Right atrium auricular region (tissue), 2 donors: ENCODE measurements around the gene CNTNAP2. TPM values are rescaled to one million over a fixed set of nuclear protein-coding genes. Genes with fewer than 3 reads are reported as not detected.

Source experiments
- DNase-seq: peaks from one replicate; pipeline ENCODE4 v3.0.0-alpha.2; 2019; ENCODE audit warnings: low spot score
- H3K27ac ChIP-seq, 2 donors: fragments of 200-600 bp; sonication (generic); 1 replicate in 1 of 2; 2 replicates in 1 of 2; pipeline ENCODE4 v1.5.1; 2016 to 2019
- H3K27me3 ChIP-seq, 2 donors: fragments of 200-600 bp; sonication (generic); one replicate each; pipeline versions ENCODE4 v1.5.1 to v1.6.0; 2017 to 2019
- H3K36me3 ChIP-seq: fragments of 200-600 bp; sonication (generic); one replicate; pipeline ENCODE4 v1.5.1; 2016
- H3K4me1 ChIP-seq, 2 donors: fragments of 200-600 bp; sonication (generic); one replicate each; pipeline versions ENCODE4 v1.5.1 to v1.6.0; 2017 to 2019
- H3K4me3 ChIP-seq, 2 donors: fragments of 200-600 bp; sonication (generic); 1 replicate in 1 of 2; 2 replicates in 1 of 2; pipeline ENCODE4 v1.5.1; 2017 to 2019; ENCODE audit warnings: mild to moderate bottlenecking in 1 of 2, moderate library complexity in 1 of 2
- H3K9me3 ChIP-seq, 2 donors: fragments of 200-600 bp; sonication (generic); one replicate each; pipeline ENCODE4 v1.5.1; 2019
- total RNA-seq, 2 donors: library from RNA; depleted of rRNA; stranded (reverse); fragments of >200 nt; gene quantifications; one replicate each; pipeline ENCODE4 v1.1.0, GENCODE V29; 2016
- TF ChIP-seq, protein P1 (sequence below), 2 donors: fragments of 200-600 bp; sonication (generic); IDR thresholded peaks; one replicate each; pipeline ENCODE4 v1.5.1; 2019; ENCODE audit warnings: antibody characterized with exemption in 2 of 2

CNTNAP2 gene
- total RNA-seq, 2 donors from 2014 or later, result 1.1 to 1.7 TPM

DNA sequence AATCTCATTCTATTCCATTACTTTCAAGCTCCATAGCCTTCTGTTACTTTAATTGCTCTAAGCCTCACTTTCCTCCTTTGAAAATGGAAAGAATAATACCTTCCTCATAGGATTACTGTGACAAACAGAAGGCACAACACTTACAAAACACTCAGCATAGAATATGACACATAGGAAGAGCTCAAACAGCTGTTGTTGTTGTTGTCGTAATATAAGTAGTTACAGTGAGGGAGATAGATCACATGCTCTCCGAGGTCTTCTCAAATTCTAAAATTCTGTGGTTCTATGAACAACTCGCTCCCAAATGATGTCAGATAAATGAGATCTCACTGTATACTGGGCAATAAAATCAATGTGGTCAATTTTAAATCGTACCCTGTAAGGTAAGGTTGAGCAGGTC lies 1424.7 kb downstream of the CNTNAP2 start:
- Histone ChIP-seq H3K9me3 (no peaks in the 10 kb centered on the region), H3K27ac (no peak overlapping the region), H3K4me3 (no peak overlapping the region), H3K27me3 (no peaks in the 10 kb centered on the region), H3K4me1 (no peaks in the 10 kb centered on the region), H3K36me3 (no peaks in the 10 kb centered on the region)
- no peak for DNase-seq
- TF ChIP-seq, protein P1, sequence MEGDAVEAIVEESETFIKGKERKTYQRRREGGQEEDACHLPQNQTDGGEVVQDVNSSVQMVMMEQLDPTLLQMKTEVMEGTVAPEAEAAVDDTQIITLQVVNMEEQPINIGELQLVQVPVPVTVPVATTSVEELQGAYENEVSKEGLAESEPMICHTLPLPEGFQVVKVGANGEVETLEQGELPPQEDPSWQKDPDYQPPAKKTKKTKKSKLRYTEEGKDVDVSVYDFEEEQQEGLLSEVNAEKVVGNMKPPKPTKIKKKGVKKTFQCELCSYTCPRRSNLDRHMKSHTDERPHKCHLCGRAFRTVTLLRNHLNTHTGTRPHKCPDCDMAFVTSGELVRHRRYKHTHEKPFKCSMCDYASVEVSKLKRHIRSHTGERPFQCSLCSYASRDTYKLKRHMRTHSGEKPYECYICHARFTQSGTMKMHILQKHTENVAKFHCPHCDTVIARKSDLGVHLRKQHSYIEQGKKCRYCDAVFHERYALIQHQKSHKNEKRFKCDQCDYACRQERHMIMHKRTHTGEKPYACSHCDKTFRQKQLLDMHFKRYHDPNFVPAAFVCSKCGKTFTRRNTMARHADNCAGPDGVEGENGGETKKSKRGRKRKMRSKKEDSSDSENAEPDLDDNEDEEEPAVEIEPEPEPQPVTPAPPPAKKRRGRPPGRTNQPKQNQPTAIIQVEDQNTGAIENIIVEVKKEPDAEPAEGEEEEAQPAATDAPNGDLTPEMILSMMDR (IDR thresholded peaks at IDR 0.05), result no peak

DNA sequence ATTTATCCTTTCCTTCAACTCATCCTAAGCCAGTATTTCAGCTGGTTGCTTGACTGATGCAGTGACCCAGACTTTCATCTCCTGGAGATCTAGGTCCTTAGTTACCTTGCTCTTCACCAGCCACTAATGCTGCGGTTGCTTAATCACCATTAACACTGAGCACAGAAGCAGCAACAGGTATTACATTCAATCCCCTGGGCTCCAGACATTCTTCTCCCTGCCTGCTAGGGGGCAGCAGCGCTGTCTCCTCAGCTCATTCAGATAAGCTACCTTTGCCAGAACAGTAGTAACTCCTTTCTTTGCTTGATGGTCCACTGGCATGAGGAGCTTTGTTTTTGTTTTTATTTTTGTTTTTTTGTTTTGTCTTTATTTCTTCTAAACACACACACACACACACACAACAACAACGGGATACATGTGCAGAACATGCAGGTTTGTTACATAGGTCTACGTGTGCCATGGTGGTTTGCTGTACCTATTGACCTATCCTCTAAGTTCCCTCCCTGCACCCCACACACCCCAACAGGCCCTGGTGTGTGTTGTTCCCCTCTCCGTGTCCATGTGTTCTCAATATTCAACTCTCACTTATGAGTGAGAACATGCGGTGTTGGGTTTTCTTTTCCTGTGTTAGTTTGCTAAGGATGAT lies 1430.8 kb downstream of the CNTNAP2 start:
- H3K36me3 ChIP-seq, result no peaks in the 10 kb centered on the region
- no peak overlapping the region for H3K27ac ChIP-seq
- no peaks in the 10 kb centered on the region for H3K9me3 ChIP-seq
- H3K4me3 ChIP-seq, result no peak overlapping the region
- TF ChIP-seq, protein P1 (IDR thresholded peaks at IDR 0.05), result no peak
- no peak for DNase-seq
- no peaks in the 10 kb centered on the region for H3K4me1 ChIP-seq
- H3K27me3 ChIP-seq, result no peaks in the 10 kb centered on the region

DNA sequence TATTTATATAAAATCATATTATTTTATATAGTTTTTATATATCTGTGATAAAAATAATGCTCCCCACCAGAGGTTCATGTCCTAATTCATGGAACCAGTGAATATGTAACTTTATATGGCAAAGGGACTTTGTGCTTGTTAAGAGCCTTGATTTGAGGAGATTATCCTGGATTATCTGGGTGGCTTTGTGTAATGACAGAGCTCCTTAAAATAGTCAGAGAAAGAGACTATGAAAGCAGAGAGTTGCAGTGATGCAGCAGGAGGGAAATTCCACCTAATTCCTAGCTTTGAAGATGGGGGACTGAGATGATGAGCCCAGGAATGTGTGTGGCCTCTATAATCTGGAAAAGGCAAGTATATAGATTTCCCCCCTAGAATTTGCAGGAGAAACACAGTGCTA lies 1439.7 kb downstream of the CNTNAP2 start:
- no peak for DNase-seq
- H3K9me3 ChIP-seq, result no peaks in the 10 kb centered on the region
- no peak overlapping the region for H3K4me3 ChIP-seq
- TF ChIP-seq, protein P1 (IDR thresholded peaks at IDR 0.05), result no peak
- no peaks in the 10 kb centered on the region for H3K27me3 ChIP-seq
- H3K27ac ChIP-seq, result no peak overlapping the region
- no peaks in the 10 kb centered on the region for H3K4me1 ChIP-seq
- no peaks in the 10 kb centered on the region for H3K36me3 ChIP-seq

DNA sequence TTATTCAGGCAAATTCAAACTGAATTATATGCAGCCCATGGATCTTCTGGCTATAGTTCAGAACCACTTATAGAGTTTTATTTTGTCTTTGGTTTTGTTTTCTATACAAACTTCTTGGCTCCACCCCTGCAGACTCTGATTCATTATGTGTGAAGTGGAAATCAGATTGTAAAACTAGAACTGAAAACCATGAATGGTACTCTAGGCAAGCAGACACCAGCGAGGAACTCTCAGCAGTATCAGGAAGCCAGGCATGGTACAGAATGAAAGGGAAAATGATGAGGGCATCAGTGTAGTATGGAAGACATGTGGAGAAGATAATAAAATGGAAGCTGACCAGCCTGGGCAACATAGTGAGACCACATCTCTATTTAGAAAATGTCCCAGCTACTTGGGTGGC lies 1447.1 kb downstream of the CNTNAP2 start:
- no peaks in the 10 kb centered on the region for H3K9me3 ChIP-seq
- H3K36me3 ChIP-seq, result no peaks in the 10 kb centered on the region
- no peaks in the 10 kb centered on the region for H3K27me3 ChIP-seq
- TF ChIP-seq, protein P1 (IDR thresholded peaks at IDR 0.05), result no peak
- H3K27ac ChIP-seq, result no peak overlapping the region
- no peak overlapping the region for H3K4me3 ChIP-seq
- DNase-seq, result no peak
- no peaks in the 10 kb centered on the region for H3K4me1 ChIP-seq

DNA sequence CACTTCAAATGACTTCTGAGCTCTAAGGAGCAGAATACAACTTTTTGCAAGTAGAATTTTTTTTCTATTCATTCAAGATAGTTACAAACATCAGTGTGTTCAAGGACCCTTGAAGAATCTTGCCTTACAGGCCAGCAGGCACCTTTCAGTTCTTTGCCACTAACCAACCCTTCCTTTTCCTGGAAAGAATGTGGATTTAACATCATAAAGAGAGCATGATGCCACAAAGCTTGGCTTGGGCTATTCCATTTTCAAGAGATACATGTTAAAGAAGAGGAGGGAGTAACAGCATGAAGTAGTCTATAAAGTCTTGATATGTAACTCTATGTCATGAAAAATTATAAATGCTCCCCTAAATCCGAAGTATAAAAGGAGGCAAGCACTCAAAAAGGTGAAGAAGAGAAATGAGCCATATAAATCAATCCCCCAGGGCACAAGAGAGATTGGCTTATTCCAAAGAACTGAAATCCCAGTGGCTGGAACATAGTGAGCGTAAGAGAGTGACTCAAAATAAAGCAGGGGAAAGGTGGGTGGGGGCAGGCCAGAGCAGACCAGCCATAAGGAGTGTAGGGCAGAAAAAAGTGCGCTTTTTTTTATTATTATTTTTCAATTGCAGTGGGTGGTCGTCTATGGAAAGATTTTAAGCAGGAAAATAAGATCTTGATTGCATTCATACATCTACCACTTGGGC lies 1448.3 kb downstream of the CNTNAP2 start:
- no peak overlapping the region for H3K4me3 ChIP-seq
- H3K27me3 ChIP-seq, result no peaks in the 10 kb centered on the region
- DNase-seq, result no peak
- H3K36me3 ChIP-seq, result no peaks in the 10 kb centered on the region
- no peak overlapping the region for H3K27ac ChIP-seq
- no peaks in the 10 kb centered on the region for H3K4me1 ChIP-seq
- no peaks in the 10 kb centered on the region for H3K9me3 ChIP-seq
- TF ChIP-seq, protein P1 (IDR thresholded peaks at IDR 0.05), result no peak
